NCI-H1436 treated with DMSO at 0.1 percent for 48 hours (cell line): Measurements from ENCODE around the gene ARID1B.

Experiments used
- DNase-seq: peaks from one replicate; lab custom pipeline; 2025; lab: John Stamatoyannopoulos, UW

Gene ARID1B

GRCh38 chr6:157246771-157247484, 469.8 kb downstream of the ARID1B start:
- DNase-seq, result no peak

- no peak for DNase-seq
Observed at GRCh38 chr6:157248264-157248663, 471.1 kb downstream of the ARID1B start.

GRCh38 chr6:157249826-157250225, 472.6 kb downstream of the ARID1B start:
- DNase-seq, result no peak

GRCh38 chr6:157251586-157252247, 474.5 kb downstream of the ARID1B start:
- DNase-seq, result no peak

GRCh38 chr6:157253017-157253416, 475.8 kb downstream of the ARID1B start:
- DNase-seq, result no peak

- no peak for DNase-seq
Observed at GRCh38 chr6:157253699-157254098, 476.5 kb downstream of the ARID1B start.

GRCh38 chr6:157254538-157254937, 477.4 kb downstream of the ARID1B start:
- DNase-seq, result no peak

GRCh38 chr6:157255079-157255478, 477.9 kb downstream of the ARID1B start:
- no peak for DNase-seq

- no peak for DNase-seq
Observed at GRCh38 chr6:157258878-157259277, 481.7 kb downstream of the ARID1B start.

GRCh38 chr6:157259443-157259842, 482.3 kb downstream of the ARID1B start:
- DNase-seq, result no peak
